GM21619 (cell line): ENCODE measurements around the gene OTOP1.
"Not testable (repeated sequence)": the region's sequence is repeated elsewhere in the genome, so short reads cannot be mapped to it uniquely, and the experiment has no call there.

Source experiments
- ATAC-seq: cut with Tn5 transposase; IDR thresholded peaks from one replicate; pipeline ENCODE4 v1.9.1; 2021; ENCODE audit not compliant: unreplicated experiment

OTOP1 gene

GRCh38 chr4:4226606-4227438 lies at the start of gene OTOP1:
Gene OTOP1 (minus strand): TSS chr4:4226929. CDS start chr4:4226864, 65 bp downstream.
- ATAC-seq = no peak

GRCh38 chr4:4274226-4274625 lies 47.5 kb upstream of the OTOP1 start:
- ATAC-seq = no peak

GRCh38 chr4:4271912-4272311 lies 45.2 kb upstream of the OTOP1 start:
- ATAC-seq = no peak

GRCh38 chr4:4270529-4270928 lies 43.8 kb upstream of the OTOP1 start:
- ATAC-seq = no peak

- ATAC-seq = no peak
Observed at GRCh38 chr4:4269856-4270255, 43.1 kb upstream of the OTOP1 start.

GRCh38 chr4:4269331-4269731 lies 42.6 kb upstream of the OTOP1 start:
- ATAC-seq = no peak

GRCh38 chr4:4268776-4269175 lies 42.0 kb upstream of the OTOP1 start:
- no peak for ATAC-seq

GRCh38 chr4:4267981-4268380 lies 41.3 kb upstream of the OTOP1 start:
- ATAC-seq = no peak

GRCh38 chr4:4260185-4260751 lies 33.5 kb upstream of the OTOP1 start:
- ATAC-seq = peak; percentile 72

GRCh38 chr4:4259484-4260100 lies 32.9 kb upstream of the OTOP1 start:
- ATAC-seq = no peak

GRCh38 chr4:4257705-4258104 lies 31.0 kb upstream of the OTOP1 start:
- ATAC-seq = not testable (repeated sequence)

- ATAC-seq = no peak
Observed at GRCh38 chr4:4256799-4257198, 30.1 kb upstream of the OTOP1 start.

- no peak for ATAC-seq
Observed at GRCh38 chr4:4254666-4255065, 27.9 kb upstream of the OTOP1 start.

GRCh38 chr4:4254199-4254598 lies 27.5 kb upstream of the OTOP1 start:
- ATAC-seq = no peak

- ATAC-seq = no peak
Observed at GRCh38 chr4:4249866-4250265, 23.1 kb upstream of the OTOP1 start.

GRCh38 chr4:4249342-4249741 lies 22.6 kb upstream of the OTOP1 start:
- ATAC-seq = not testable (repeated sequence)

- ATAC-seq = no peak
Observed at GRCh38 chr4:4248885-4249203, 22.1 kb upstream of the OTOP1 start.

GRCh38 chr4:4248029-4248884 lies 21.5 kb upstream of the OTOP1 start, which contains the start of gene TMEM128:
Gene TMEM128 (minus strand): TSS chr4:4248223. CDS start chr4:4248202, 21 bp downstream.
- ATAC-seq = peak; percentile 97

- ATAC-seq = peak; percentile 5
Observed at GRCh38 chr4:4247696-4248028, 20.9 kb upstream of the OTOP1 start.

- no peak for ATAC-seq
Observed at GRCh38 chr4:4245172-4245571, 18.4 kb upstream of the OTOP1 start.

- ATAC-seq = not testable (repeated sequence)
Observed at GRCh38 chr4:4239551-4239950, 12.8 kb upstream of the OTOP1 start.
